Measurements from ENCODE around the gene BTD.
"Not testable (repeated sequence)": the region's sequence is repeated elsewhere in the genome, so short reads cannot be mapped to it uniquely, and the experiment has no call there.

The BTD gene

GRCh38 chr3:15604584-15604983 lies 3.0 kb downstream of the BTD start:
- DNase-seq = not testable (repeated sequence)

GRCh38 chr3:15606434-15606891 lies 4.9 kb downstream of the BTD start:
- DNase-seq = no peak

GRCh38 chr3:15610082-15610759 lies 8.7 kb downstream of the BTD start:
- DNase-seq = no peak

- DNase-seq = no peak
Observed at GRCh38 chr3:15611018-15611417, 9.5 kb downstream of the BTD start.

GRCh38 chr3:15612001-15612400 lies 10.5 kb downstream of the BTD start:
- no peak for DNase-seq

GRCh38 chr3:15614958-15615357 lies 13.4 kb downstream of the BTD start:
- no peak for DNase-seq

- no peak for DNase-seq
Observed at GRCh38 chr3:15616053-15616452, 14.5 kb downstream of the BTD start.

- DNase-seq = not testable (repeated sequence)
Observed at GRCh38 chr3:15619659-15620464, 18.3 kb downstream of the BTD start.

- DNase-seq = peak; percentile 57
Observed at GRCh38 chr3:15623535-15624440, 22.2 kb downstream of the BTD start.

- no peak for DNase-seq
Observed at GRCh38 chr3:15628967-15629366, 27.4 kb downstream of the BTD start.

- DNase-seq = peak; percentile 84
Observed at GRCh38 chr3:15629860-15630597, 28.5 kb downstream of the BTD start.

GRCh38 chr3:15630646-15631350 lies 29.3 kb downstream of the BTD start:
- DNase-seq = no peak

- no peak for DNase-seq
Observed at GRCh38 chr3:15631426-15632211, 30.1 kb downstream of the BTD start.

- DNase-seq = no peak
Observed at GRCh38 chr3:15632212-15632580, 30.7 kb downstream of the BTD start.

- no peak for DNase-seq
Observed at GRCh38 chr3:15633159-15633558, 31.6 kb downstream of the BTD start.

GRCh38 chr3:15633766-15634598 lies 32.4 kb downstream of the BTD start:
- no peak for DNase-seq

GRCh38 chr3:15634671-15635070 lies 33.1 kb downstream of the BTD start:
- no peak for DNase-seq

- no peak for DNase-seq
Observed at GRCh38 chr3:15635121-15635661, 33.6 kb downstream of the BTD start.

- no peak for DNase-seq
Observed at GRCh38 chr3:15636028-15636709, 34.6 kb downstream of the BTD start.

Measured in CD4-positive, alpha-beta T cell treated with Interleukin-17A for 1 hour (primary cell).